ENCODE measurements around the gene SIGLECL1. TPM values are rescaled to one million over a fixed set of nuclear protein-coding genes. Genes with fewer than 3 reads are reported as not detected.

SIGLECL1 gene
- total RNA-seq, 2 donors from 2014 or later = not detected

- no peaks in the 10 kb centered on the region for H3K9me3 ChIP-seq (ENCODE audit: control insufficient read depth, low read length, poor library complexity, severe bottlenecking)
- H3K4me1 Mint-ChIP-seq = peaks cover 3% of the 10 kb centered on the region
- no peak for ATAC-seq
- H3K27ac Mint-ChIP-seq = no peak overlapping the region
- H3K27me3 Mint-ChIP-seq = peaks cover 60% of the 10 kb centered on the region
- H3K36me3 Mint-ChIP-seq (ENCODE audit: low read depth) = no peaks in the 10 kb centered on the region
- DNase-seq = no peak
- H3K4me3 Mint-ChIP-seq = no peak overlapping the region
Observed at GRCh38 chr19:51294211-51294976, 43.5 kb downstream of the SIGLECL1 start.

- H3K9me3 ChIP-seq (ENCODE audit: control insufficient read depth, low read length, poor library complexity, severe bottlenecking) = no peaks in the 10 kb centered on the region
- peaks cover 3% of the 10 kb centered on the region for H3K4me1 Mint-ChIP-seq
- H3K36me3 Mint-ChIP-seq (ENCODE audit: low read depth) = no peaks in the 10 kb centered on the region
- H3K27ac Mint-ChIP-seq = no peak overlapping the region
- ATAC-seq (no peak), DNase-seq (no peak)
- H3K27me3 Mint-ChIP-seq = peaks cover 56% of the 10 kb centered on the region
- H3K4me3 Mint-ChIP-seq = no peak overlapping the region
Observed at GRCh38 chr19:51294977-51295375, 44.1 kb downstream of the SIGLECL1 start.

- peaks cover 3% of the 10 kb centered on the region for H3K4me1 Mint-ChIP-seq
- no peak overlapping the region for H3K27ac Mint-ChIP-seq
- no peaks in the 10 kb centered on the region for H3K9me3 ChIP-seq (ENCODE audit: control insufficient read depth, low read length, poor library complexity, severe bottlenecking)
- no peak overlapping the region for H3K4me3 Mint-ChIP-seq
- DNase-seq (no peak), ATAC-seq (no peak)
- no peaks in the 10 kb centered on the region for H3K36me3 Mint-ChIP-seq (ENCODE audit: low read depth)
- H3K27me3 Mint-ChIP-seq = peaks cover 50% of the 10 kb centered on the region
Observed at GRCh38 chr19:51295382-51296126, 44.7 kb downstream of the SIGLECL1 start.

DNA sequence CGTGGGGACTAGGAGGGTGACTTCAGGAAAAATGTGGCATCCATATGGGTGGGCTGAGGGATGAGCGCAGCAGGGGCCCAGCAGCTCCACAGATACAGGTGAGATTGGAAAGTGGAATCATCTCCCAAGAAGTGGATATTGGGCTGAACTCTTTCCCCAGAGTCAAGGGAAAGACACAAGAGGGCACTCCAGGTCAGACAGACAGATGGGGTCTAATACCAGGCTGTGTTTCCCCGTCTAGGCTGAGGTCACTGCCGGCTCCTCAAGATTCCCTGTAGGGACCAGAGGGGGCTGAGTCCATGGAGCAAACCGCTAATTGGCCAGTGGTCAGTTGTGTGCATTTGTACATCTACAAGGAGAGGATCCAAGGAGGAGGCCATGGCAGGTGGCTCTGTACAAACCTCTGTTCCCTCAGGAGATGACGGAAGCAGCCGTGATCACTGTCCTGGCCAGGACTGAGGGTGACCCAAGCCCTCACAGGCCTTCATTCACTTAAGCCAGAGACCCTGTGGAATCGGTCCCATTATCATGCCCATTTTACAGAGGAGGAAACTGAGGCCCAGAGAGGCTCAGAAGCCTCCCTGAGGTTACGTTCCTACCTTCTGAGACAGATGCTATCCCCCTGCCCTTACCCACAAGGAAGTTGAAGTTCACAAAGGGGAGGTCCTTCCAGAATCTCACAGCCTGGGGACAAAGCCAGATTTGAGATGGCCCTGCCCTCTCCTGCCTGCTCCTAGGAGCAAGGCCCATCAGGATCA is 45.6 kb downstream of the SIGLECL1 start:
- Mint-ChIP-seq H3K27me3 (peaks cover 43% of the 10 kb centered on the region), H3K4me3 (no peak overlapping the region), H3K4me1 (peaks cover 3% of the 10 kb centered on the region), H3K27ac (no peak overlapping the region), H3K36me3 (ENCODE audit: low read depth) (no peaks in the 10 kb centered on the region)
- no peaks in the 10 kb centered on the region for H3K9me3 ChIP-seq (ENCODE audit: control insufficient read depth, low read length, poor library complexity, severe bottlenecking)
- DNase-seq (no peak), ATAC-seq (no peak)

GRCh38 chr19:51297406-51297805 is 46.5 kb downstream of the SIGLECL1 start:
- peaks cover 38% of the 10 kb centered on the region for H3K27me3 Mint-ChIP-seq
- H3K4me1 Mint-ChIP-seq = peaks cover 3% of the 10 kb centered on the region
- ATAC-seq = no peak
- H3K4me3 Mint-ChIP-seq = no peak overlapping the region
- no peaks in the 10 kb centered on the region for H3K36me3 Mint-ChIP-seq (ENCODE audit: low read depth)
- no peaks in the 10 kb centered on the region for H3K9me3 ChIP-seq (ENCODE audit: control insufficient read depth, low read length, poor library complexity, severe bottlenecking)
- no peak overlapping the region for H3K27ac Mint-ChIP-seq
- DNase-seq = no peak

DNA sequence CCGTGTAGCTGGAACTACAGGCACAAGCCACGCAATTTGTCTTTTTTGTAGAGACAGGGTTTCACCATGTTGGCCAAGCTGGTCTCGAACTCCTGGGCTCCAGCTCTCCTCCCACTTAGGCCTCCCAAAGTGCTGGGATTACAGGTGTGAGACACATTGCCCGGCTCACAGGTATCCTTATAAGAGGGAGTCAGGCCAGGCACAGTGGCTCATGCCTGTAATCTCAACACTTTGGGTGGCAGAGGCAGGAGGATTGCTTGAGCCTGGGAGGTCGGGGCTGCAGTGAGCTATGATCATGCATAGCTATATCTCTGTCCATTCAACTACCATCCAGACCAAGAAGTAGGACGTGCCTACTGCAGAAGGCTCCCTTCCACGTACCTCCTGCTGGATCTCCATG is 50.4 kb downstream of the SIGLECL1 start:
- DNase-seq (no peak), ATAC-seq (no peak)
- H3K36me3 Mint-ChIP-seq (ENCODE audit: low read depth) = no peaks in the 10 kb centered on the region
- peaks cover 21% of the 10 kb centered on the region for H3K27me3 Mint-ChIP-seq
- peaks cover 3% of the 10 kb centered on the region for H3K4me1 Mint-ChIP-seq
- no peaks in the 10 kb centered on the region for H3K9me3 ChIP-seq (ENCODE audit: control insufficient read depth, low read length, poor library complexity, severe bottlenecking)
- H3K27ac Mint-ChIP-seq = no peak overlapping the region
- no peak overlapping the region for H3K4me3 Mint-ChIP-seq

GRCh38 chr19:51305479-51305878 is 54.6 kb downstream of the SIGLECL1 start:
- H3K4me1 Mint-ChIP-seq = no peaks in the 10 kb centered on the region
- no peak overlapping the region for H3K27ac Mint-ChIP-seq
- no peak for ATAC-seq
- no peak overlapping the region for H3K4me3 Mint-ChIP-seq
- H3K36me3 Mint-ChIP-seq (ENCODE audit: low read depth) = peaks cover 4% of the 10 kb centered on the region
- no peak for DNase-seq
- no peaks in the 10 kb centered on the region for H3K9me3 ChIP-seq (ENCODE audit: control insufficient read depth, low read length, poor library complexity, severe bottlenecking)
- H3K27me3 Mint-ChIP-seq = peaks cover 27% of the 10 kb centered on the region

DNA sequence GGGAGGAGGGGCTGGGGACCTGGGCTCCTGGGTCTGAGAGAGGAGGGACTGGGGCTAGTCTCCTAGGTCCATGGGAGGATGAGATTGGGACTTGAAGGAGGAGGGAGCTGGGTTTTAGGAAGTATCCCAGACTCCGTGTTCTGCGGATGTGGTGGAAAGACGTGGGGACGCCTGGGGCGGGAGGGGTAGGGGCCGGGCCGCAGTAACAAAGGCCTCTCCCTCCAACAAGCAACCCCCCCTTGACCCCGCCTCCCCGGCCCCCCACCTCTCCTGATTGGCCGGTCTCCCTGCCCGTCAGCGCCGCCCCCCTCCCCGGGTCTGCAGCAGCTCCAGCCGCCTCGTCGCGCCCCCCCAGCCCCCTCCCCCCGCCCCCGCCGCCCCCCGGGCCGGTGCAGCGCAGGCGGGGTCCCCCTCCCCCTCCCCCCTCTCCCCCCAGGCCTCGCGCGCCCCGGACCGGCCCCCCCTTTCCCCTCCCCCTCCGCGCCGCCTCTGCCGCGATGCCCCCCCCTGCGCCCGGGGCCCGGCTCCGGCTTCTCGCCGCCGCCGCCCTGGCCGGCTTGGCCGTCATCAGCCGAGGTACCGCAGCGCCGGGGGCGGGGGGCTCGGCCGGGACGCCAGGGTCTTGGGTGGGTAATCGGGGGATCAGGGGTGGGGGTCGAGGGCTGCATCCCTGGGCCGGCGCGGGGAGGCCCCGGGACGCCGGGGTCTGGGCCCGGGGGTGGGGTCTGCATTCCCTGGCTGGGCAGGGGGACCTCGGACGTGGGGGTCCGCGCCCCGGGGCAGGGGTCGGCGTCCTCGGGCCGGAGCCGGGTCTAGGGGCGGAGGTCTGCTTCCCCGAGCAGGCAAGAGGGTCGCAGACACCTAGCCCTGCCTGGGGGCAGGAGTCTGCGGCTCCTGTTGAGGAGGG is 60.7 kb downstream of the SIGLECL1 start, which contains the start of gene IGLON5:
Gene IGLON5, plus strand, starts transcription at position 294 of the 907 bp plus-strand sequence. Its CDS starts 204 bp downstream, at position 498.
- Mint-ChIP-seq H3K27ac (no peak within 1 kb of the TSS), H3K4me3 (no peak within 1 kb of the TSS), H3K4me1 (peaks cover 7% of the 10 kb centered on the region), H3K27me3 (peaks cover 60% of the 10 kb centered on the region), H3K36me3 (ENCODE audit: low read depth) (peaks cover 15% of the 10 kb centered on the region)
- ATAC-seq (no peak), DNase-seq (no peak)
- H3K9me3 ChIP-seq (ENCODE audit: control insufficient read depth, low read length, poor library complexity, severe bottlenecking) = no peaks in the 10 kb centered on the region

- no peak overlapping the region for H3K4me3 Mint-ChIP-seq
- no peak overlapping the region for H3K27ac Mint-ChIP-seq
- ATAC-seq (no peak), DNase-seq (no peak)
- peaks cover 32% of the 10 kb centered on the region for H3K27me3 Mint-ChIP-seq
- H3K36me3 Mint-ChIP-seq (ENCODE audit: low read depth) = peaks cover 11% of the 10 kb centered on the region
- no peaks in the 10 kb centered on the region for H3K9me3 ChIP-seq (ENCODE audit: control insufficient read depth, low read length, poor library complexity, severe bottlenecking)
- H3K4me1 Mint-ChIP-seq = peaks cover 7% of the 10 kb centered on the region
Observed at GRCh38 chr19:51316688-51317087, 65.8 kb downstream of the SIGLECL1 start.

- Mint-ChIP-seq H3K4me3 (no peak overlapping the region), H3K36me3 (ENCODE audit: low read depth) (peaks cover 8% of the 10 kb centered on the region), H3K4me1 (peaks cover 4% of the 10 kb centered on the region), H3K27ac (no peak overlapping the region), H3K27me3 (peaks cover 29% of the 10 kb centered on the region)
- DNase-seq = no peak
- no peak for ATAC-seq
- H3K9me3 ChIP-seq (ENCODE audit: control insufficient read depth, low read length, poor library complexity, severe bottlenecking) = no peaks in the 10 kb centered on the region
Observed at GRCh38 chr19:51317376-51317775, 66.5 kb downstream of the SIGLECL1 start.

DNA sequence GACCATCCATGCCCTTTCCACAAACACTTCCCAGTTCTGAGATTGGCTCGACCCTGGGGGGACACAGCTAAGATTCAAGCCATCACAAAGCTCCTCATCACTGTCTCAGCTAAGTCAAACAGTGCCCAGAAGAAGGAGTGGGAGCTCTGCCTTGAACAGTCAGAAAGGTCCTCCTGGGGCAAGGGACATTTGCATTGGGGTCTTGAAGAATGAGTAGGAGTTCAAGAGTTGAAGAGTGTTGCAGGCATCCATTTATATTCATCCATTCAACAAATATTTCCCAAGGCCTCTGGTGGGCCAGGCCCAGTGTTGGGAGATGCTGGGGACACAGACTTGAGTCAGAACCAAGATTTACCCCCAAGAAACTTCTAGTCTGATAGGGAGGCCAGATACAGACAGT is 67.1 kb downstream of the SIGLECL1 start:
- H3K9me3 ChIP-seq (ENCODE audit: control insufficient read depth, low read length, poor library complexity, severe bottlenecking) = no peaks in the 10 kb centered on the region
- DNase-seq = no peak
- H3K4me3 Mint-ChIP-seq = no peak overlapping the region
- no peak overlapping the region for H3K27ac Mint-ChIP-seq
- no peak for ATAC-seq
- peaks cover 5% of the 10 kb centered on the region for H3K36me3 Mint-ChIP-seq (ENCODE audit: low read depth)
- H3K4me1 Mint-ChIP-seq = peaks cover 4% of the 10 kb centered on the region
- peaks cover 24% of the 10 kb centered on the region for H3K27me3 Mint-ChIP-seq
